SIG-M5 treated with dmso at 0.1 percent for 504 hours (cell line): ENCODE data around the gene ZNF821.
"Not testable (repeated sequence)": the region's sequence is repeated elsewhere in the genome, so short reads cannot be mapped to it uniquely, and the experiment has no call there.

Experiments
- DNase-seq: peaks from one replicate; lab custom pipeline; 2025; ENCODE audit not compliant: unreplicated experiment; lab: John Stamatoyannopoulos, UW

ZNF821 gene, protein sequence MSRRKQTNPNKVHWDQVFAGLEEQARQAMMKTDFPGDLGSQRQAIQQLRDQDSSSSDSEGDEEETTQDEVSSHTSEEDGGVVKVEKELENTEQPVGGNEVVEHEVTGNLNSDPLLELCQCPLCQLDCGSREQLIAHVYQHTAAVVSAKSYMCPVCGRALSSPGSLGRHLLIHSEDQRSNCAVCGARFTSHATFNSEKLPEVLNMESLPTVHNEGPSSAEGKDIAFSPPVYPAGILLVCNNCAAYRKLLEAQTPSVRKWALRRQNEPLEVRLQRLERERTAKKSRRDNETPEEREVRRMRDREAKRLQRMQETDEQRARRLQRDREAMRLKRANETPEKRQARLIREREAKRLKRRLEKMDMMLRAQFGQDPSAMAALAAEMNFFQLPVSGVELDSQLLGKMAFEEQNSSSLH

DNA sequence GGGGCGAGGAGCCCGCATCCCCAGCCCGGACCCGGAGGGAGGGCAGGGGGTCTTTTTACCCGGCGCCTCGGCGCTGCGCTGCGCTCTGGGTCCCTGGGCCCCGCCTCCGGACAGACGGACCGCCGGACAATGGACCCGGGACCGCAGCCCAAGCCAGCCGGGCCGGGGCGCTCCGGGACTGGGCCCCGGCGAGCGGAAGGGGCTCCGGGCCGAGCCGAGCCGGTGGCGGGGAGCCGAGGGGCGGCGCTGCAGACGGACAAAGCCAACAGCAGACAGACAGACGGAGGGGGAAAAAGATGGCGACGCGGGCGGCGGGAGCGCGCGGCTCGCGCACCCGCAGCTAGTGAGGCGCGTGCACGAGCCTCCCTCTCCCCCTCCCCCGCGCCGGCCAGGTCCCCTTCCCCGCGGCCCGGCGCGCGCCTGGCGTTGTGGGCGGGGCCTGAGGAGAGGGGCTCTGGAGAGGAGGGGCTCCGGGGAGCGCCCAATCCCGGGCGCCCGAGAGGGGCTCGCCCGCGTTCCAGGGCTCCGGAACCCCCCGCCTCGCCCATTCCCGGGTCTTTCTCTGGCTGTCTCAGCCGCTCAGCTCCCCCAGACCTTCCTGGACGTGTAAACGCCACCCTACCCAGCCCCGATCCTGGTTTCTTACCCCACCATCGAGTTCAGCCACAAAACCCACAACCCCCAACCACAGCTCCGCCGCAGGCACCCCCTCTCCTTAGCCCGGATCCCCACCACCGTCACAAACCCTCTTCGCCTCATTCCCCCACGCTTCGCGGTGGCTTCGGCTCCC, at the start of gene ZNF821:
Gene ZNF821, minus strand, starts transcription at position 334 of the 790 bp plus-strand sequence. CDS start 4,236 bp downstream, outside the sequence.
- DNase-seq: peak; percentile 34

DNA sequence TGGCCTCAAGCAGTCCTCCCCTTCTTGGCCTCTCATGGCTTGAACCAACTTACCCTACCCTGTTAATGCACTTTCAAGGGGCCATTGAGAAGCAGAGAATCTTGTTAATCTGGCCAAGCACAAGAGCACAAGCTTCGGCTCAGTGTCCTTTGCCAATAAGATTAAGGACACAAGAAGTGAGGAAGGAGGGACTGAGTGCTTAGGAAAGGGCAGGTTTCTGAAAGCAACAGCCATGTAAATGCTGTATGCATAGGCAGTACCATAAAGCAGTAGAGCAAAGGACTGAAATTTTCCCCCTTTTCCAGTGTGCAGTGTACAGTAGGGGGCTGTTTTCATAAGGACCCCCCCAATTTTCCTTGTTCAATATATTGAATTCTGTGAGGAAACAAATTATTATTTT, 49.0 kb upstream of the ZNF821 start:
- no peak for DNase-seq

DNA sequence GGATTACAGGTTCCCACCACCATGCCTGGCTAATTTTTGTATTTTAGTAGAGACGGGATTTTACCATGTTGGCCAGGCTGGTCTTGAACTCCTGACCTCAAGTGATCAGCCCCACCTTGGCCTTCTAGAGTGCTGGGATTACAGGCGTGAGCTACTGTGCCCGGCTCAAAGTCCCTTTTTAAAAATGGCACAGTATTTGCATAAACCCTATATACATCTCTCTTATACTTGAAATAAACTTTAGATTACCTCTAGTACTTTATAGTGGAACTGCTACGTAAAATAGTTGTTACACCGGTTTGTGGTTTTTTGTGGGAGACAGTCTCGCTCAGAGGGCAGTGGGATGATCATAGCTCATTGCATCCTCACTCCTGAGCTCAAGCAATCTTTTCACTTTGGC, 47.6 kb upstream of the ZNF821 start:
- no peak for DNase-seq

DNA sequence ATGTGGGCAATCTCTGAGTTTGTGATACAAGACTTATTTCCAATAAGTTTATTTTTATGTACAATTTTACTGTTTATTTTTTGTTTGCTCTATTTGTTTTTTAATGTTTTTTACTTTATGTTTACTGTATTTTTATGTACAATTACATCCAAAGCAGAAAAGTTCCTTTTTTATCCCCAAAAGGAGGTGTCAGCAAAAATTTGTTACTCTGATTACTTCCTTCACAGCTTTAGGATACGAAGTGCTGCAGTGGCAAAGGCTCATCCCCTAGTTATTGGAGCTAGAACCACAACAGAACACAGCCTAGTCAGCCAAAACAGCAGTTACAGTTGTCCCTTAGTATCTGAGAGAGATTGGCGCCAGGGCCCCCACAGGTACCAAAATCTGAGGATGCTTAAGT, 47.0 kb upstream of the ZNF821 start:
- no peak for DNase-seq

DNA sequence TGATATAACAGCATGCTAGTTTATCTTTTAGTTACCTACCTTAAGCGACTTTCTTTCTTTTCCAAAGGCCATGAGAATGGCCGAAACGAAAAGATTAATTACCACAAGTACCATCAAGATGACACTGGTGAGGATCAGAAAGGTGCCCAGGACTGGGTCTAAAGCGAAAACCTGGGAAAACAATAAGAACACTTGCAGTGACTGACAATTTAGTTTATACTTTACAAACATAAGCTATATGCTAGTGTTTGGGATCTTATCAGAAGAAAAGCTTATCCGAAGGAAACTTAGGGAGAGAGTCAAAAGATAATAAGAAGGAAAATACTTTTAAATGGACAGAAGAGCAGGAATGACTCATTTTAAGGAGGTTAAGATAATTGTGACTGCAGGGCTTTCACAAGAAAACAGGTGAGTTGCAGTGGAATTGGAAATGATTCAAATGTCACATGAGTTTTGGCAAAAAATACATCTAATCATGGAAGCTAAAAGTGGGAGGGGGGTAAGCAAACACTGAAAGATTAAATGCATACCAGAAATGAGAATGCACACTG, 46.1 kb upstream of the ZNF821 start:
- no peak for DNase-seq

DNA sequence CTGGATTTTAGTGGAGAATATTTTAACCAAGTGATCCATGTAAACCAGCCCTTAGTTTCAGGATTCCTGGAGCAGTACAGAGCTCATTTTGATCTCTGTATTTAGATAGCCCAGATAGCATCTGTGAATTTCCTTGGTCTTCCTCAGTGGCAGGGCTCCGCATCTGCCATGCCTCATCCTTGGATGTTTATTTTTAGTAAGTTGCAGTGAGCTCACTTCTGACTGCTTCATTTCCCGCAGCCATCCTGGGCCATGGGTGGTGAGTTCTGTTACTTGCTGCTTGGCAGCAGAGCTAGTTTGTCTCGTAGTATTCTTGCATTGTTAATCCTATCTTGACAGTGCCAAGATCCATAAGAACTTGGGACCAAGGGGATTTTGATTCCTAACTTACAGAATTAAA, 45.1 kb upstream of the ZNF821 start:
- DNase-seq: no peak

DNA sequence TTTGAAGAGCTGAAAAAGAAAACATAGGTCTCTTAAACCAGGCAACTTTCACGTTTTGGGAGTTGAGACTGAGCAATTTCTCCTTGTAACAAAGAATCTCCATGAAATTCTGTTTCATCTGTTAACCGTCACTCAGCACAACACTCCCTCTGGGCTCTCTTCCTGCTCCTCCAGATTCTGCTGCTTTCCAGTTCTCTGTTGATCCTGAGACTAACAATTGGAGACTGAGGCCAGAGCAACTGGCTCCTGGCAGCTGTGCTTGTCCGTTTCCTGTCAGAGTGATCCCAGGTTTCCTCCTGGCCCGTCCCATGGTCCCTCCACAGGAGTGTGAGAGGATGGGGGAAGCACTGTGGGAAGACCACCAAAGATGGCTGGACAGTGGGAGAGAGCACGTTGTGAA, 43.8 kb upstream of the ZNF821 start:
- DNase-seq: no peak

DNA sequence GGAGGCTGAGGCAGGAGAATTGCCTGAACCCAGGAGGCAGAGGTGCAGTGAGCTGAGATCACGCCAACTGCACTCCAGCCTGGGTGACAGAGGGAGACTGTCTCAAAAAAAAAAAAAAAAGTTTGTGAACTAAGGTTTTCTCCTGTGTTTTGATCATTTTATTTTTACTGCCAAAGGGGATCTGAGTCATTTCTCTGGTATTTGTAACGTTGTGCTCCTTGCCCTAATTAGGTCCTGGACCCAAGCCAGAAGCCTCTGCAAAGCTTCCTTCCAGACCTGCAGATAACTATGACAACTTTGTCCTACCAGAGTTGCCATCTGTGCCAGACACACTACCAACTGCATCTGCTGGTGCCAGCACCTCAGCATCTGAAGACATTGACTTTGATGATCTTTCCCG, 43.4 kb upstream of the ZNF821 start:
- DNase-seq: peak; percentile 23

DNA sequence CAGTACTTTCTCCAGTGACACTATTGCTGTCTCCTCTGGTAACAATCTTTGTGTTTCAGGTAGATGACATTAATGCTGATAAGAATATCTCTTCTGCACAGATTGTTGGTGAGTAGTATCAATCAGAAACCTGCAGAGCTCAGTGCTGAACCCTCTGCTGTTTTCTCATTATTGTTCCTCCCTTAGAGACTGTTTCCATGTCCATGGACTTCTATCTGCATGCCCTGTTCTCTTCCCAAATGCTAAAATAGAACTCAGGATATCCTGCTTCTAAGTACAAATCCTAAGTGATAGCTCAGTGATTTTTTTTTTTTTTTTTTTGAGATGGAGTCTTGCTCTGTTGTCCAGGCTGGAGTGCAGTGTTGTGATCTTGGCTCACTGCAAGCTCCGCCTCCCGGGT, 40.7 kb upstream of the ZNF821 start:
- no peak for DNase-seq

DNA sequence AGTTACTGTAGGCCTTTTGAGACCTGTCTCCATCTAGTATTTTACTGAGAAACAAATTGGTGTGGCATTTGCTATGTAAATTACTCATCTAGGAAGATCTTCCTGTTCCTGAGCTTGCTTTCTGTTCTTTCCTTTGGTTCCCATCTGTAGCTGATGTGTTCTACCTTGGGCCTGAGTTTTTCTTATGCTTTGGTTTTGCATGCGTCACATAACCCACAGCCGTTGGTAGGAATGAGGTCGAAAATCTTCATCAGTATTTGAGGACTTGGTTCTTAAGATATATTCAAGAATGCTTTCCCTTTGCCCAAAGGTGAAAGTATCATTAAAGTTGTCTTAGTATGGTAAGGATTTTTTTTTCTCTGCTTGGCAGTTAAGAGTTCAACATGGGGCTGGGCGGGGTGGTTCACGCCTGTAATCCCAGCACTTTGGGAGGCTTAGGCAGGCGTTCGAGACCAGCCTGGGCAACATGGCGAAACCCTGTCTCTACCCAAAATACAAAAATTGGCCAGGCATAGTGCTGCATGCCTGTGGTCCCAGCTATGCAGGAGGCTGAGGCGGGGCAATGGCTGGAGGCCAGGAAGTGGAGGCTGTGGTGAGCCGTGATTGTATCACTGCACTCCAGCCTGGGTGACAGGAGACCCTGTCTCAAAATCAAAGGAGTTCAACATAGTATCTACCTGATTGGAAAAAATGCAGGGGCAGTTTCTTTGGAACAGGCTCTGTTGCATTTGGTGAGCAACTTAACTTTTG, 40.1 kb upstream of the ZNF821 start:
- DNase-seq: no peak

DNA sequence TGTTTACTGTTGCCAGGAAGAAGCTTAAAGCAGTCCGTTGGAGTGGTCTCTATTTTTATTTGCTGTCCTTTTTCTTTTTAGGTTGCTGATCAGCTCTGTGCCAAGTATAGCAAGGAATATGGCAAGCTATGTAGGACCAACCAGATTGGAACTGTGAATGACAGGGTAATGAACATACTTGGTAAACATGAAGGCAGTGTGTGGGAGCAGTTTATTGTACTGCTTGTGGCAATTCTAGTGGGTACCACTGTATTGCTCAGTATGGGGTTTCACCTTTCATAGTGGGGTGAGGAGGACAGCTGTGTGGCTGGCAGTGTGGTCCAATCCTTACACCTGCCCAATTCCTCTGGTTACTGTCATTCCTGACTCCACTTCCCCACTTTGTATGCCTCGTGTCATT, 36.7 kb upstream of the ZNF821 start:
- no peak for DNase-seq

DNA sequence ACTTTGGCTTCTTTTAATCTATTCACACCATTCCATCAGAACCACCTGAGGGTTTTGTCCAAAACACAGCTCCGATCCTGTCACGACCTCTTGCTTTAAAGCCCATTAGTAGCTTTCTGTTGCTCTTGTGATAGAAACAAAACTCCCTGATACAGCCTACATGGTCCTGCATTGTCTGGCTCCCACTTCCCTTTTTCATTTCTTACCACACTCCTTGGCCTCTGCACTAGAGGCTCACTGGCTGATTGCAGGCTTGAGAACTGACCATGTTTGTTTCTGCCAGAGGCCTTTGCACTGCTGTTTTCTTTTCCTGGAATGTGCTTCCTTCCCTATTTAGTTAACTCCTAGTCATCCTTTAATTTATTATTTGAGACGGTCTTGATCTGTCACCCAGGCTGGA, 35.1 kb upstream of the ZNF821 start:
- DNase-seq: peak; percentile 82

DNA sequence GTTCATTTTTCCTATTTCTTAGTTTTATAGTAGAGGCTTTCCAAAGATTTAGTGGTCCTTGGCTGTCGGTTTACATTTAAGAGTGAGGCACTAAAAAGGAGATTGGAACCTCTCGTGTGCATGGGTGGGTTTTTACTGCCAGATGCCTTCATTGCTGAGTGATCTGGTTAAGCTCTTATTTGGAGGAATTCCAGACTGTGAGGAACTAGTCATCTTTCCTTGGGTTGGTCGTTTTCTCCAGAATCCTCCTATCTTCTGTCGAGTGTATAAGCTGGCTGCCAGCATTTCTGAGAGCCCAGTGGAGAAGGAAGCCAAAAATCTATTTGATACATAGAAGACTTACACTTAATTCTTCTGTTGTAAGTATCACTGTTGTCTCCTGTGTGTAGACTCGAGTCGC, 33.9 kb upstream of the ZNF821 start:
- no peak for DNase-seq

DNA sequence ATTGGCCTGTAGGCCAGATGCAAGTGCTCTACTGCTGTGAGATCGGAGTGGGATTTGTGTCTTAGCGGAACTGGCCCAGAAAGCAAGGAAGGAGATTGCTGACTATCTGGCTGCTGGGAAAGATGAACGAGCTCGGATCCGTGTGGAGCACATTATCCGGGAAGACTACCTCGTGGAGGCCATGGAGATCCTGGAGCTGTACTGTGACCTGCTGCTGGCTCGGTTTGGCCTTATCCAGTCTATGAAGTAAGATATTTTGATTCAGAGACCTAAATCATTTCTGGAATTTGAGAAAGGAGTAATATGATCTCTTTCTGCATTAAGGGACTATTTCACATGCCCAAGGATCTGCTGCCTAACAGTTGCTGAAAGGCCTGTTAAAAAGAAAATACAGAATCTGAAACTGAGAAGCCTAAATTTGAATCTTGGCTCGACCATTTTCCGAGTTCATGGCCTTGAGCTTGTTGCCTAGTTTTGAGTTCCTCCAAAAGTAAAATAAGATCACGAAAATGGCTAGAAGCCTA, 32.5 kb upstream of the ZNF821 start:
- DNase-seq: no peak

DNA sequence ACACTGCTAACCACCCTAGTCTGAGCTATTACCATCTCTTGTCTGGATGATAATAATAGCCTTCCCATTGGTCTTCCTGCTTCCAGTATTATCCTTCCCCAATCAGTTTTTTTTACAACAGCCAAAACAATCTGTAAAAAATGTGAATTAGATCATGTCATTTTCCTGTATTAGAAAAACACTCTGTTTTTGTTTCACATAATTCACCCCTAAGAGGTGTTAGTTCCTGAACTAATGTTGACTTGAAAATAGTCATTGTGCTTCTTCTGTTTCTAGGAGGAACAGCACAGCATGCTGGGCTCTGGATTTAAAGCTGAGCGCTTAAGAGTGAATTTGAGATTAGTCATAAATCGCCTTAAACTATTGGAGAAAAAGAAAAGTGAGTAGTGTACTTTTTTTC, 31.4 kb upstream of the ZNF821 start:
- DNase-seq: no peak

DNA sequence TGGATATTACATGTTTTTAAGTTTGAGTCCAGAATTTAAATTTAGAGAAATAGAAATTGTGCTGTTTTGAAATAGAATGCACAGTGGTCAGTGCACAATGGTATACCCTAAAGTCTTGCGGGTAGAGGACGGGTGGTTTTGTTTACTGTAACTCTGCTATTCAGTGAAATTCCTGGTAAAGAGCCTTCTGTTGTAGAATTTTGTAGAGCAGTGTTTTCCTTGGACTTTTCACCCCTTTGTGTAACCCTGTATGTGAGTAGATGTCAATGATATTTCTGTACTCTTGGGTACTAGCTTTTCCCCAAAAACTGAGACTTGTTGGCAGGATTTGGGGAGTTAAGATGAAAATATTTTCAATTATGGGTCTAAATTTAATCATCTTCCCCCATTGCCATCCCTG, 30.8 kb upstream of the ZNF821 start:
- no peak for DNase-seq

DNA sequence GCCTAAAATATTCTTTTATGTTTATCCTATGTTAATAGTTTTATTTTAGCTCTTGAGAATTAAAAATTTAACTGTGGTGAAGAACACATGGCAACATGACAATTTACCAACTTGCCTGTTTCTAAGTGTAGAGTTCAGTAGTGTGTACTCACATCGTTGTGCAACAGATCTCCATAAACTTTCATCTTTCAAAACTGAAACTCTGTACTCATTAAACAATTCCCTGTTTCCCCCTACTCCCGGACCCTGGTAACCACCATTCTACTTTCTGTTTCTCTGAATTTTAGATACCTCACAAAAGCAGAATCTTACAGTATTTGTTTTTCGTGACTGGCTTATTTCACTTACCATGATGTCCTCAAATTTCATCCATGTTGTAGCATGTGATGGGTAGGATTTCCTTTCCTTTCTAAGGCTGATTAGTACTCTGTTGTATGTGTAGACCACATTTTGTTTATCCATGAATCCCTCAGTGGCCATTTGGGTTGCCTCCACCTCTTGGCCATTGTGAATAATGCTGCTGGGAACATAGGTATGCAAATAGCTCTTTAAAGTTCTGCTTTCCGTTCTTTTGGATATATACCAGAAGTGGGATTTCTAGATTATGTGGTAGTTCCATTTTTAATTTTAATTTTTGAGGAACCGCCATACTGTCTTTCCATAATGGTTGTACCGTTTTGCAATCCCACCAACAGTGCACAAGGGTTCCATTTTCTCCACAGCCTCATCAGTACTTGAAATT, 28.7 kb upstream of the ZNF821 start:
- DNase-seq: no peak

DNA sequence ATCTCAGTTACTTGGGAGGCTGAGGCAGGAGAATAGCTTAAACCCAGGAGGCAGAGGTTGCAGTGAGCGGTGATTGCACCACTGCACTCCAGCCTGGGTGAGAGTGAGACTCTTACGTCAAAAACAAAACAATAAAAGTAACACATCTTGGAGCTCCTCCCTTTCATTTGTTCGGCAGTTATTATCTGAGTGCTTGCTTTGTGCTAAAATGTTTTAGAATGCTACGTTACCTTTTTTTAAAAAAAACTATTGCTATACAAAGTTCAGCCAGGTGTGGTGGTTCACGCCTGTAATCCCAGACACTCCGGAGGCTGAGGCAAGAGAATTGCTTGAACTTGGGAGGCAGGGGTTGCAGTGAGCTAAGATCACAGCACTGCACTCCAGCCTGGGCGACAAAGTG, 27.1 kb upstream of the ZNF821 start:
- DNase-seq: no peak

DNA sequence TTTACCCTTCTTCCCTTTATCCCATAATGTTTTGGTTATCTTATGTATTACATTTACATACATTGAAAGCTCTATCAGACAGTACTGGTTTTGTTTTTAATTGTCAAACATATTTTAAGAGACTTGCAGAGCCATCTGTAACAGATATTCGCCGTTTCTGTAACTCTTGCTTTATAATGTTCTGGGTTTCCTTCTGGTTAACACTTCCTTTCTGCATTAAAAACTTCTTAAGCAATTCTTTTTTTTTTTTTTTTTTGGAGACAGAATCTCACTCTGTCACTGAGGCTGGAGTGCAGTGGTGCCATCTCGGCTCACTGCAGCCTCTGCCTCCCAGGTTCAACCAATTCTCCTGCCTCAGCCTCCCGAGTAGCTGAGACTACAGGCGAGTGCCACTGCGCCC, 21.8 kb upstream of the ZNF821 start:
- DNase-seq: not testable (repeated sequence)

DNA sequence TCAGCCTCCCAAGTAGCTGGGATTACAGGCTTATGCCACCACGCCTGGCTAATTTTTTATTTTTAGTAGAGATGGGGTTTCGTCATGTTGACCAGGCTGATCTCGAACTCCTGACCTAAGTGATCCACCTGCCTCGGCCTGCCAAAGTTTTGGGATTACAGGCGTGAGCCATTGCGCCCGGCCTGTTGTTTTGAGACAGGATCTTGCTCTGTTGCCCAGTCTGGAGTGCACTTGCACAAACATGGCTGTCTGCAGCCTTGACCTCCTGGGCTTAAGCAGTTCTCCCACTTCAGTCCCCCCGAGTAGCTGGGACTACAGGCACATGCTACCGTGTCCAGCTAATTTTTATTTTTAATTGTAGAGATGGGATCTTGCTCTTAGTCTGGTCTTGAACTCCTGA, 20.3 kb upstream of the ZNF821 start:
- no peak for DNase-seq
